ENCODE data around the gene ANAPC4. TPM values are rescaled to one million over a fixed set of nuclear protein-coding genes. Genes with fewer than 3 reads are reported as not detected.

ANAPC4 gene
- total and polyA plus RNA-seq, 7 donors: 9.0 to 20.1 (median 13.5) TPM

DNA sequence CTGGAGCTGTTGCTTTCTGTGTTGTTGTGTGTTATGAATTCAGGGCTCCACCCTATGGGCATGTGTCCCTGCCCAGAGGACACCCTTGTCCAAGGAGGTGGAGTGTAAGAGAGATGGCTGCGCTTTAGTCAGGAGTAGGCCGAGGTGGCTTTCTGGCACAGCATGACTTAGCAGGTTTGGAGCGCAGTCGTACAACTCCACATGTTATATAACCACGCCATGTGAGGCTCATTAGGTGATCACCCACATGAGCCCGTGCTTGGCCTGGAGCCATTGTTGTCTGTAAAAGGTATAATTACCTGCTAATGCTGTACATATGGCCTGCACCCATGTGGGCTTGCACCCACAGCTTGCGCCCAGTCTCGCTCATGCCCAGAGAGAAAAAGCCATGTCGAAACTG, 15.8 kb upstream of the ANAPC4 start:
- no peak for DNase-seq

DNA sequence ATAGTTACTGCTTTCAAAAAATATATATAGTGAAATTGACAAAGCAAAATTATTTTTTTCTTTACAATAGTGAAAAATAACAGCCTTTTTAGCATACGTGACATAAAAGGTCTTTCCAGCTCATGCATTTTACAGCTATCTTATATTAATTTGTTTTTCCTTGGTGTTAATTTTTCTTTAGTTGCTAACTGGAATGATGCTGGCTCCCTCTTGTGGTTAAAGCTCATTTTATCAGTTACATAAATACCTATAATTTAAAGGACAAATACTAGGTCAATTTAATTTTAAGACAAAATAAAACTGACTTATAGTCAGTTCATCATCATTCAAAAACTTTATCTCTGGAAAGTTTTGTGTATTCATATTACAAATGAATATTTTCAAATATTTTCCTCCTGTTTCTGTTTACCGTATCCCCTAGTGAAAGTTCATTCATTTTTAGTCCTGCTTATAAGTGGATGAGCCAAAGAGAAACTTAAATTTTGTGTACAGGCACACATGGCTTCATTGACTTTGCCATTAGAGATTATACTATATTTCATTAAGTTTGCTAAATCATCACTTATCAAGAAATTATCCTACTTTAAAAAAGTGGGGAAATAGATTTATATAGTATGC, 9.9 kb upstream of the ANAPC4 start:
- 88 to 93% (median 91%) methylated on average over 2 of the region's 2 CpGs for WGBS, 3 donors

More for the DNA sequence above, 15.8 kb upstream of the ANAPC4 start:
- no peak for ATAC-seq
- TF ChIP-seq, protein P1, sequence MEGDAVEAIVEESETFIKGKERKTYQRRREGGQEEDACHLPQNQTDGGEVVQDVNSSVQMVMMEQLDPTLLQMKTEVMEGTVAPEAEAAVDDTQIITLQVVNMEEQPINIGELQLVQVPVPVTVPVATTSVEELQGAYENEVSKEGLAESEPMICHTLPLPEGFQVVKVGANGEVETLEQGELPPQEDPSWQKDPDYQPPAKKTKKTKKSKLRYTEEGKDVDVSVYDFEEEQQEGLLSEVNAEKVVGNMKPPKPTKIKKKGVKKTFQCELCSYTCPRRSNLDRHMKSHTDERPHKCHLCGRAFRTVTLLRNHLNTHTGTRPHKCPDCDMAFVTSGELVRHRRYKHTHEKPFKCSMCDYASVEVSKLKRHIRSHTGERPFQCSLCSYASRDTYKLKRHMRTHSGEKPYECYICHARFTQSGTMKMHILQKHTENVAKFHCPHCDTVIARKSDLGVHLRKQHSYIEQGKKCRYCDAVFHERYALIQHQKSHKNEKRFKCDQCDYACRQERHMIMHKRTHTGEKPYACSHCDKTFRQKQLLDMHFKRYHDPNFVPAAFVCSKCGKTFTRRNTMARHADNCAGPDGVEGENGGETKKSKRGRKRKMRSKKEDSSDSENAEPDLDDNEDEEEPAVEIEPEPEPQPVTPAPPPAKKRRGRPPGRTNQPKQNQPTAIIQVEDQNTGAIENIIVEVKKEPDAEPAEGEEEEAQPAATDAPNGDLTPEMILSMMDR (IDR thresholded peaks at IDR 0.05): no peak
- H3K9me3 ChIP-seq: no peaks in the 10 kb centered on the region
- H3K4me3 ChIP-seq: no peak overlapping the region
- peaks cover 0 to 61% of the 10 kb centered on the region in 2 donors for H3K36me3 ChIP-seq (ENCODE audit: insufficient read depth in 1 of 2, low read depth in 1 of 2)
- 97 to 99% (median 98%) methylated on average over 9 of the region's 9 CpGs for WGBS, 3 donors
- H3K27ac ChIP-seq: no peak overlapping the region
- no peaks in the 10 kb centered on the region for H3K4me1 ChIP-seq
- no peaks in the 10 kb centered on the region for H3K27me3 ChIP-seq (ENCODE audit: insufficient read depth in 3 of 3, low read length in 2 of 3)
- intact Hi-C loops (cut with DNase I): no loop called here

DNA sequence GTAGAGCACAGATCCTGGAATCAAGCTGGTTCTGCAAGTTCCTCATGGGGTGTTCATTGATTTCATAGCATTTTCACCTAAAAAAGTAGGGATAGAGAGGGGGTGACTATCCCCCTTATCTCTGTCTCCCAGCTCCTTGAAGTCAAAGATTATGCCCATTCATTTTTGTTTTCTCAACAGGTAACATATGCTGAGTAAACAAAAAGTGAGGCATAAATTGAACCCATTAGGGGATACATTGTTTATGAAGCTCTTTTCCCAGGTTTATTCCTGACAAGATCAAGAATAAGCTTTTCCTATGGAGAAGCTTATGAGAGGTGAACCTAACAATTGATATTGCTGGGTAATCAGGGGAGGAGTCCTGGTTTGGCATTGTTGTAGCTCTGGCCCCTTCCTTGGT, 9.2 kb upstream of the ANAPC4 start:
- Histone ChIP-seq H3K4me1 (no peaks in the 10 kb centered on the region), H3K9me3 (no peaks in the 10 kb centered on the region), H3K27ac (no peak overlapping the region), H3K4me3 (no peak overlapping the region), H3K36me3 (ENCODE audit: insufficient read depth in 1 of 2, low read depth in 1 of 2) (peaks cover 0 to 54% of the 10 kb centered on the region in 2 donors), H3K27me3 (ENCODE audit: insufficient read depth in 3 of 3, low read length in 2 of 3) (no peaks in the 10 kb centered on the region)
- DNase-seq: no peak
- TF ChIP-seq, protein P1 (IDR thresholded peaks at IDR 0.05): no peak
- intact Hi-C loops (cut with DNase I): no loop called here
- no peak for ATAC-seq

More for the DNA sequence above, 9.9 kb upstream of the ANAPC4 start:
- intact Hi-C loops (cut with DNase I): no loop called here
- no peaks in the 10 kb centered on the region for H3K9me3 ChIP-seq
- DNase-seq (no peak), ATAC-seq (no peak)
- TF ChIP-seq, protein P1 (IDR thresholded peaks at IDR 0.05): peak; percentile 50
- H3K4me1 ChIP-seq: no peaks in the 10 kb centered on the region
- no peak overlapping the region for H3K27ac ChIP-seq
- H3K4me3 ChIP-seq: no peak overlapping the region
- peaks cover 0 to 62% of the 10 kb centered on the region in 2 donors for H3K36me3 ChIP-seq (ENCODE audit: insufficient read depth in 1 of 2, low read depth in 1 of 2)
- H3K27me3 ChIP-seq (ENCODE audit: insufficient read depth in 3 of 3, low read length in 2 of 3): no peaks in the 10 kb centered on the region

DNA sequence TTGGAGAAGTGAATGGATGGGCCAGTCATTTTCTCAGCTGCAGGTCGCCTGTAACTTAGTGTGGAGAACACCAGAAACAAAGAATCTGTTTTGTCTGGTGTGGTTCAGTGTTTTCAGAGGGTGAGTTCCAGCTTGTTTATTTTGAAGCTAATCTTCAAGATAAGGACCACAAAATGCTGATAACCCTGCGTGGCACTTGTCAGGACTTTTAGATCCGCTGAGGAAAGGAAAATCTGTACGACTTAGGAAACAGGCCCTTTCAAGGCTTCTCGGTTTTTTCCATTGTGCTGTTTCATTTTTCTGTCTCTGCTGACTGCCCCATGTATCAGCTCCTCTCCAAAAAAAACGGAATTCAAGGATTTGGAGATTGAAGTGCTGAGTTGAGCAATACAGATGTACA, 8.7 kb upstream of the ANAPC4 start:
- WGBS, 3 donors: 90 to 91% (median 90%) methylated on average over 6 of the region's 6 CpGs
- intact Hi-C loops (cut with DNase I): no loop called here

More for the DNA sequence above, 8.7 kb upstream of the ANAPC4 start:
- H3K27ac ChIP-seq: no peak overlapping the region
- no peaks in the 10 kb centered on the region for H3K4me1 ChIP-seq
- ATAC-seq (no peak), DNase-seq (no peak)
- H3K27me3 ChIP-seq (ENCODE audit: insufficient read depth in 3 of 3, low read length in 2 of 3): no peaks in the 10 kb centered on the region
- TF ChIP-seq, protein P1 (IDR thresholded peaks at IDR 0.05): no peak
- H3K36me3 ChIP-seq (ENCODE audit: insufficient read depth in 1 of 2, low read depth in 1 of 2): peaks cover 0 to 50% of the 10 kb centered on the region in 2 donors
- H3K9me3 ChIP-seq: no peaks in the 10 kb centered on the region
- no peak overlapping the region for H3K4me3 ChIP-seq
